Brain microvascular endothelial cell (primary cell): ENCODE measurements around the gene TPPP3.
"Not testable (repeated sequence)": the region's sequence is repeated elsewhere in the genome, so short reads cannot be mapped to it uniquely, and the experiment has no call there.

Source experiments
- DNase-seq: peaks from one replicate; pipeline ENCODE4 v3.0.0-alpha.2; 2020
- H3K27ac ChIP-seq: fragments of 250-450 bp; sonication (Bioruptor Pico); 2 replicates; pipeline ENCODE4 v1.5.1; 2020; ENCODE audit warnings: mild to moderate bottlenecking, moderate library complexity
- H3K27me3 ChIP-seq: fragments of 250-450 bp; sonication (Bioruptor Pico); replicated peaks from 2 replicates; pipeline ENCODE4 v1.5.1; 2020; ENCODE audit warnings: mild to moderate bottlenecking
- H3K36me3 ChIP-seq: fragments of 250-450 bp; sonication (Bioruptor Pico); replicated peaks from 2 replicates; pipeline ENCODE4 v1.5.1; 2020; ENCODE audit warnings: mild to moderate bottlenecking
- H3K4me3 ChIP-seq: 2 replicates; pipeline ENCODE4 v1.5.1; 2011; ENCODE audit warnings: low read depth, mild to moderate bottlenecking, control low read depth, low read length, moderate library complexity
- in situ Hi-C: cut with HindIII; loops from 2 replicates; pipeline ENCODE4 v1.10.0; 2017; ENCODE audit warnings: low sequenced_read_pairs, low pct_ligation_motif_present
- TF ChIP-seq, protein P1 (sequence below): IDR thresholded peaks from 2 replicates; pipeline ENCODE4 v1.5.1; 2011; ENCODE audit warnings: low read depth, mild to moderate bottlenecking, moderate library complexity, low read length, control low read depth, inconsistent platforms; ENCODE audit errors: missing control alignments

TPPP3 gene

DNA sequence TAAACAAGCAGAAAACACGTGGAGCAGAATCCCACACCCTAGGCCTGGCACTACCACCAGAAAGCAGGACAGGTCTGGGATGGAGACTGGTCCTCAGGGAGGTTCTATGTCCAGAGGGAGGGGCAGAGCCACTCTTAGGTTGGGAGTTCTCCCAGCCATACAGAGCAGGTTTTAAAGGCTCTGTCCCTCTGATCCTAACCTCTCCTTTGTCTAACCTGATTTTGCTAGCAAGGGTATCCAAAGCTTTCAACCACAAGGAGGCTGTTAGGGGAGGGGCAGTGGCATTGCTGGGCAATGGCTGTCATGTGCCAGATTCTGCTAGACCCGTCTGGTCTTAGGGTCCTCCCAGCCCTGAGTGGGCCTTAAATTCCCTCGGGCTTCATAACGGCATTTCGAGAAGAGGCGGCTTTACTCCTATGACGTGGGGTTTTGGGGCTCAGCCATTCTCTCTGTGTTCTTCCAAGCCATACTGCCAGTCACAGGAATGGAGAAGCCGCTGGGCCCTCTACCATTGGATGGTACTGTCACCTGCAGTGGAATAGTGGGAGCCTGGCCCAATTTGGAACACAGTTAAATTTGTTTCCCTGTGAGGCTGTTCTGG, 5.7 kb downstream of the TPPP3 start:
- in situ Hi-C loops: no loop called here
- H3K27me3 ChIP-seq: peaks cover 5% of the 10 kb centered on the region
- TF ChIP-seq, protein P1, sequence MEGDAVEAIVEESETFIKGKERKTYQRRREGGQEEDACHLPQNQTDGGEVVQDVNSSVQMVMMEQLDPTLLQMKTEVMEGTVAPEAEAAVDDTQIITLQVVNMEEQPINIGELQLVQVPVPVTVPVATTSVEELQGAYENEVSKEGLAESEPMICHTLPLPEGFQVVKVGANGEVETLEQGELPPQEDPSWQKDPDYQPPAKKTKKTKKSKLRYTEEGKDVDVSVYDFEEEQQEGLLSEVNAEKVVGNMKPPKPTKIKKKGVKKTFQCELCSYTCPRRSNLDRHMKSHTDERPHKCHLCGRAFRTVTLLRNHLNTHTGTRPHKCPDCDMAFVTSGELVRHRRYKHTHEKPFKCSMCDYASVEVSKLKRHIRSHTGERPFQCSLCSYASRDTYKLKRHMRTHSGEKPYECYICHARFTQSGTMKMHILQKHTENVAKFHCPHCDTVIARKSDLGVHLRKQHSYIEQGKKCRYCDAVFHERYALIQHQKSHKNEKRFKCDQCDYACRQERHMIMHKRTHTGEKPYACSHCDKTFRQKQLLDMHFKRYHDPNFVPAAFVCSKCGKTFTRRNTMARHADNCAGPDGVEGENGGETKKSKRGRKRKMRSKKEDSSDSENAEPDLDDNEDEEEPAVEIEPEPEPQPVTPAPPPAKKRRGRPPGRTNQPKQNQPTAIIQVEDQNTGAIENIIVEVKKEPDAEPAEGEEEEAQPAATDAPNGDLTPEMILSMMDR: no peak
- no peak overlapping the region for H3K27ac ChIP-seq
- H3K4me3 ChIP-seq: no peak overlapping the region
- DNase-seq: no peak
- H3K36me3 ChIP-seq: no peaks in the 10 kb centered on the region

DNA sequence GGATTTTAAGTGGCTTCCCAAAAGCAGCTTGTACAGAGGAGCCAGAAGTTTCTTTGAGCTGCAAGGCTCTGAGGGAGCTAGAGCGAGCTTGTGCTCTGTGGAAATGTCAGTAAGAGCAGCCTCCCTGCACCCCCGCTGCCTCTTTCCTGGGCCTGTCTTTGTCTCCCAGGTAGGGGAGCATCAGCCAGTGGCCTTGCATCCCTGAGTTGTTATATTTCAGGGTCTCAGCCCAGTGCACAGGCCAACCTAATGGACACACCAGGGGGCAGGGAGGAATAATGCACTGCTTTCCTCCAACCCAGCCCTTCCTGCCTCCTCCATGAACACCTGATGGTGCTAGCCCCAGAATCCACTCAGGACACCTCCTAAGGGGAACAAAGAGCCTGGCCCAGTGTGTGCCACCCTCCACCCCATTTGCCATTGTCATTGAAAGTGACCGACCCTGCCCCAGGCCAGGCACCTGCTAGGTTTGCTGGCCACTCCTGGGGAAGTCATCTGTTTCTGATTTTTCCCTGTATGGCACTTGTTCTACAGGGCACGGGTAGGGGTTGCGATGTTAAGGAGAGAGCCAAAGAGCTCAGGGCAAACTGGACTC, 6.3 kb downstream of the TPPP3 start:
- in situ Hi-C loops: no loop called here
- H3K27ac ChIP-seq: no peak overlapping the region
- TF ChIP-seq, protein P1: no peak
- H3K4me3 ChIP-seq: no peak overlapping the region
- DNase-seq: no peak
- no peaks in the 10 kb centered on the region for H3K36me3 ChIP-seq
- peaks cover 5% of the 10 kb centered on the region for H3K27me3 ChIP-seq

DNA sequence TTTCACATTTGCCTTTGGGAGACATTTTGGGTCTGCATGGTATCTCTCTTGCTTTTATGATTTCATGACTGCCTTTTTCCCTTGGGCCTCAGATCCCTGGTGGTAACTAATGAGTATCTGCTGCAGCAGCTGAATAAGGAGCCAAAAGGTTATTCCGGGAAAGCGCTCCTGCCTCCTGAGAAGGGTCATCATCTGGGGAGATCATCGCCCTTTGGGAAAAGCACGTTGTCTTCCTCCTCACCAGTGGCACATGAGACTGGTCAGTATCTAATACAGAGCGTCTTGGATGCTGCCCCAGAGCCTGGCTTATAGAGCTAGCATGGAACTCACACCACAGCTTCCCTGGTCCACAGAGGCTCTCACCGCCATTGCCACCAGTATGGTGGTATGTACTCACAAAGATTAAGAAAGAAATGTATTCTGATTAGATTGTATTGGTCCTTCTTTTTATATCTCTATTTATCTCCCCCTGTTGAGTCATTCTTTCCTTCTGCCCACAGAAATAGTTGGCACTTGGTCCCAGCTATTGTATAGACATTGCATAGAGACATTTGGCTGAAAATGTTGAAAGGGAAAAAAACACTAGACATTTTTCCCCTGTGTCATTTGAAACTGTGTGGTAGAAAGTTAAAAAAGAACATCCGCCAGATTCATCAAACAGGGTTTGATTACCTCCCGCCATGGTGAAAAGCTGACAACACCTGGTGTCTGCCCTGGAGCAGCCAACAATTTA, 8.4 kb downstream of the TPPP3 start:
- Histone ChIP-seq H3K27ac (no peak overlapping the region), H3K4me3 (no peak overlapping the region), H3K27me3 (peaks cover 5% of the 10 kb centered on the region), H3K36me3 (no peaks in the 10 kb centered on the region)
- no peak for DNase-seq
- in situ Hi-C loops: no loop called here
- TF ChIP-seq, protein P1: no peak

DNA sequence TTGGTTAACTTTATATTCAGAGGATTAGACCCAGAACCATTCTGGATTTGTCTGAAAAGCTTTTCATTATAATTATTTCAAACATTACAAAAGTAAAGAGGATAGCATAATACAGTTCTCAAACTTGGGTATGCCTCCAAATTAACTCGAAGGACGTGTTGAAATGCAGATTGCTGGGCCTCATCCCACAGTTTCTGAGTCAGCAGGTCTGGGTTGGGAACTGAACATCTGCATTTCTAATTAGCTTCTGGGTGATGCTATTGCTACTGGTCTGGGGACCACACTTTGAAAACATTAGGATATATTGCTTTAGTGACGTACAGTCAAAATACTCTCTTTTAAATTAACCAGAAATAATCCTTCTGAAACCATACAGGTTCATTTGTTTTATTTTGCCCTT, 10.0 kb downstream of the TPPP3 start:
- in situ Hi-C loops: no loop called here
- H3K27me3 ChIP-seq: peaks cover 5% of the 10 kb centered on the region
- TF ChIP-seq, protein P1: no peak
- H3K36me3 ChIP-seq: no peaks in the 10 kb centered on the region
- no peak overlapping the region for H3K27ac ChIP-seq
- DNase-seq: no peak
- no peak overlapping the region for H3K4me3 ChIP-seq

DNA sequence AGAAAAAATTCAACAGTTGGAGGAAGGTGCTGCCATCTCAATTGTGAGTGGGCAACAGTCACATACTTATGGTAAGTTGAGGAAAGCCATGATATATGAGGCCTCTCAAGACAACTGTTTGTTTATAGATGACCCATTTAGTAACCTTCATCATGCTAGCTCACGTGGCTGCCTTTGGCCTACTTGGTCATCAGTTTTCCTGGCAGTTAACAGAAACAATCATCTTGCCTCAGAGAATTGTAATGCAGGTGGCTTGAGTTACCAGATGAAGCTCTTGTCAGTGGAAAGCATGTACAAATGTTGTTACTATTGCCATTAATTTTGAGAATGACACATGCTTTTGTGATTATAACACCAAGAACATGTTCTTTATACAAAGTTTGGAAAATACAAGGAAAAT, 14.7 kb downstream of the TPPP3 start:
- Histone ChIP-seq H3K4me3 (no peak overlapping the region), H3K27me3 (no peaks in the 10 kb centered on the region), H3K36me3 (no peaks in the 10 kb centered on the region), H3K27ac (no peak overlapping the region)
- in situ Hi-C loops: no loop called here
- TF ChIP-seq, protein P1: no peak
- no peak for DNase-seq

DNA sequence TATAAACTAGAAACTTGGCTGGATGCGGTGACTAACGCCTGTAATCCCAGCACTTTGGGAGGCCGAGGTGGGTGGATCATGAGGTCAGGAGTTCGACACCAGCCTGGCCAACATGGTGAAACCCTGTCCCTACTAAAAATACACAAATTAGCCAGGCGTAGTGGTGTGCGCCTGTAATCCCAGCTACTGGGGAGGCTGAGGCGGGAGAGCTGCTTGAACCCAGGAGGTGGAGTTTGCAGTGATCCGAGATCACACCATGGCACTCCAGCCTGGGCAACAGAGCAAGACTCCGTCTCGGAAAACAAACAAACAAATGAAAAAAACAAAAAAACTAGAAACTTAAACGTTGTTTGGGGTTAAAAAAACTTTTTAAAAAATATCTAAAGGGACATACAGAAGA, 17.3 kb downstream of the TPPP3 start:
- DNase-seq, in situ Hi-C loops, H3K27ac ChIP-seq, H3K27me3 ChIP-seq, H3K4me3 ChIP-seq, H3K36me3 ChIP-seq: not testable (repeated sequence)
